Measurements from ENCODE around the gene COMMD10. TPM values are rescaled to one million over a fixed set of nuclear protein-coding genes. Genes with fewer than 3 reads are reported as not detected.
"Not testable (repeated sequence)": the region's sequence is repeated elsewhere in the genome, so short reads cannot be mapped to it uniquely, and the experiment has no call there.

Gene COMMD10
- polyA plus RNA-seq, 1 experiment, result 10.4 TPM

DNA sequence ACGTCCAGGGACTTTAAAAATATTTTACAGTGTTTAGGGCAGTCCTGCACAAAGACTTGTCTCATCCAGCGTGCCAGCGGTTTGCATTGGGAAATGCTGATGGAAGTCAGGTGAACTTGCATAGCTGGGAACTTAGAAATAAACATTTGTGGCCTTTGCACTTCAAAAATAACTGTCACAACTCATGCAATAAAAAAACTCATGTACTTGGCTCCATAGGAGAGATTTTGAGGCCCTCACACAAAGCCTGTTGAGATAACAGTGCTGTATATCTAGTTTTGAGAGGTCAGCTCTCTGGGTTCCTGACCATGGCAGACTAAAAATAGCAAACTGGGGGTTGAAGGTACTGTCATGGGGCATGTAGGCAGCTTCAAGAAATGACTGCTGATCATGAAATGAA is 5.5 kb downstream of the COMMD10 start:
- TF ChIP-seq, protein P1, sequence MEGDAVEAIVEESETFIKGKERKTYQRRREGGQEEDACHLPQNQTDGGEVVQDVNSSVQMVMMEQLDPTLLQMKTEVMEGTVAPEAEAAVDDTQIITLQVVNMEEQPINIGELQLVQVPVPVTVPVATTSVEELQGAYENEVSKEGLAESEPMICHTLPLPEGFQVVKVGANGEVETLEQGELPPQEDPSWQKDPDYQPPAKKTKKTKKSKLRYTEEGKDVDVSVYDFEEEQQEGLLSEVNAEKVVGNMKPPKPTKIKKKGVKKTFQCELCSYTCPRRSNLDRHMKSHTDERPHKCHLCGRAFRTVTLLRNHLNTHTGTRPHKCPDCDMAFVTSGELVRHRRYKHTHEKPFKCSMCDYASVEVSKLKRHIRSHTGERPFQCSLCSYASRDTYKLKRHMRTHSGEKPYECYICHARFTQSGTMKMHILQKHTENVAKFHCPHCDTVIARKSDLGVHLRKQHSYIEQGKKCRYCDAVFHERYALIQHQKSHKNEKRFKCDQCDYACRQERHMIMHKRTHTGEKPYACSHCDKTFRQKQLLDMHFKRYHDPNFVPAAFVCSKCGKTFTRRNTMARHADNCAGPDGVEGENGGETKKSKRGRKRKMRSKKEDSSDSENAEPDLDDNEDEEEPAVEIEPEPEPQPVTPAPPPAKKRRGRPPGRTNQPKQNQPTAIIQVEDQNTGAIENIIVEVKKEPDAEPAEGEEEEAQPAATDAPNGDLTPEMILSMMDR (IDR thresholded peaks at IDR 0.05; ENCODE audit: insufficient read depth, low read depth, low read length), result no peak
- no peaks in the 10 kb centered on the region for H3K27me3 ChIP-seq (ENCODE audit: control insufficient read depth, insufficient read depth, low read length)
- no peak for DNase-seq (ENCODE audit: low read depth)
- ChIA-PET POLR2A (no interaction called here), CTCF (no interaction called here)
- H3K4me3 ChIP-seq (ENCODE audit: low read depth, low read length), result no peak overlapping the region
- peaks cover 3% of the 10 kb centered on the region; the same call in 1 of the 2 replicates for H3K36me3 ChIP-seq (ENCODE audit: control insufficient read depth, insufficient read depth, low read length)

- Histone ChIP-seq H3K27me3 (ENCODE audit: control insufficient read depth, insufficient read depth, low read length) (no peaks in the 10 kb centered on the region), H3K36me3 (ENCODE audit: control insufficient read depth, insufficient read depth, low read length) (peaks cover 3% of the 10 kb centered on the region; the same call in 1 of the 2 replicates), H3K4me3 (ENCODE audit: low read depth, low read length) (no peak overlapping the region)
- no peak for DNase-seq (ENCODE audit: low read depth)
- ChIA-PET CTCF (no interaction called here), POLR2A (no interaction called here)
- TF ChIP-seq, protein P1 (IDR thresholded peaks at IDR 0.05; ENCODE audit: insufficient read depth, low read depth, low read length), result no peak
Measured at GRCh38 chr5:116091416-116091815, 6.6 kb downstream of the COMMD10 start.

DNA sequence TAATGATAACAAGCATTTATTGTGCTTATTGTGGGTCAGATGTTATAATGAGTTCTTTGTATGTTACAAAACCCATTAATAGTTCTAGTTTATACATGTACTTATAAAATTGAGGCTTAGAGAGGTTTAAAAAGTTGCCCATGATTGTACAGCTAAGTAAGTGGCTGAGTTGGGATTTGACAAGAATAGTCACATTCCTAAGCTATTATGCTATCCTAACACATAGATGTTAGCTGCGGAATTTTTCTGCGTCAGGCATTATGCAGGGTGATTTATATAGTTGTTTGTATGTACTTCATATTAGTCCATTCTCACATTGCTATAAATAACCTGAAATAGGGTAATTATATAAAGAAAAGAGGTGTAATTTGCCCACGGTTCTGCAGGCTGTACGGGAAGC is 12.5 kb downstream of the COMMD10 start:
- Histone ChIP-seq H3K4me3 (ENCODE audit: low read depth, low read length) (no peak overlapping the region), H3K27me3 (ENCODE audit: control insufficient read depth, insufficient read depth, low read length) (no peaks in the 10 kb centered on the region), H3K36me3 (ENCODE audit: control insufficient read depth, insufficient read depth, low read length) (peaks cover 3% of the 10 kb centered on the region; the same call in 1 of the 2 replicates)
- DNase-seq (ENCODE audit: low read depth), result no peak
- TF ChIP-seq, protein P1 (IDR thresholded peaks at IDR 0.05; ENCODE audit: insufficient read depth, low read depth, low read length), result no peak
- POLR2A ChIA-PET, result no interaction called here
- CTCF ChIA-PET, result no interaction called here

DNA sequence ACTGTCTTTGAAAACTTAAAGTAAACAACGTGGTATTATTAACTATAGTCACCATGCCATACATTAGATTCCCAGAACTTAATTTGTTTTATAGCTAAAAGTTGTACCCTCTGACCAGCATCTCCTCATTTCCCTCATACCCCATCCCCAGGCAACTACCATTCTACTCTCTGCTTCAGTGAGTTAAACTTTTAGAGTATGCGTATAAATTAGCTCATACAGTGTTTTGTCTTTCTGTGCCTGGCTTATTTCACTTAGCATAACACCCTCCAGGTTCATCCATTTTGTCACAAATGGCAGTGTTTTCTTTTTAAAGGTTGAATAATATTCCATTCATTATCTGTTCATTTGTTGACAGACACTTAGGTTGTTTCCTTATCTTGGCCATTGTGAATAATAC is 14.2 kb downstream of the COMMD10 start:
- Histone ChIP-seq H3K36me3 (ENCODE audit: control insufficient read depth, insufficient read depth, low read length) (no peaks in the 10 kb centered on the region), H3K27me3 (ENCODE audit: control insufficient read depth, insufficient read depth, low read length) (no peaks in the 10 kb centered on the region), H3K4me3 (ENCODE audit: low read depth, low read length) (no peak overlapping the region)
- TF ChIP-seq, protein P1 (IDR thresholded peaks at IDR 0.05; ENCODE audit: insufficient read depth, low read depth, low read length), result no peak
- CTCF ChIA-PET, result no interaction called here
- DNase-seq (ENCODE audit: low read depth), result no peak
- POLR2A ChIA-PET, result no interaction called here

GRCh38 chr5:116104941-116105340 is 20.1 kb downstream of the COMMD10 start:
- DNase-seq (ENCODE audit: low read depth); H3K27me3 ChIP-seq (ENCODE audit: control insufficient read depth, insufficient read depth, low read length); H3K4me3 ChIP-seq (ENCODE audit: low read depth, low read length); H3K36me3 ChIP-seq (ENCODE audit: control insufficient read depth, insufficient read depth, low read length); CTCF ChIA-PET; POLR2A ChIA-PET: not testable (repeated sequence)

DNA sequence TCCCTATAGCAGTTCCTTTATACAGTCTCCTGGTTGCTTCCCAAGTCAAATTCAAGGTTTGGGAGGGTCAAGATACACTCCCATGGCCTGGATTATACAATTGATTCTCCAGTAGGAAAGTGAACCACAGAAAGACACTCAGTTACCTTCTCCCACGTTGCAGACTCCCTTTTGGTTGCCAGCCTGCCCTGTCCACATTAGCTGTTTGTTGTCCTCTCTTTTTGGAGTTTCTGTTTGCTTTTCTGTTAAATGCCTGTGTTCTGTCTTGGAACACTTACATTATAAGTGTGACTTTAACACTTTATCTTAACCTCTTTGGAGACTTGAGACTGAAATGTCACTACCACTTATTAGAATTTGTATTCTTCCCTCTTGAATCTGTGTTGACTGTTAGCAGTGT is 30.3 kb downstream of the COMMD10 start:
- CTCF ChIA-PET, result no interaction called here
- TF ChIP-seq, protein P1 (IDR thresholded peaks at IDR 0.05; ENCODE audit: insufficient read depth, low read depth, low read length), result no peak
- DNase-seq (ENCODE audit: low read depth), result no peak
- POLR2A ChIA-PET, result no interaction called here
- H3K27me3 ChIP-seq (ENCODE audit: control insufficient read depth, insufficient read depth, low read length), result no peaks in the 10 kb centered on the region
- no peaks in the 10 kb centered on the region for H3K36me3 ChIP-seq (ENCODE audit: control insufficient read depth, insufficient read depth, low read length)
- no peak overlapping the region for H3K4me3 ChIP-seq (ENCODE audit: low read depth, low read length)

Measured in BJ (cell line).